Endothelial cell of umbilical vein (primary cell): ENCODE data around the gene FUT3. TPM values are rescaled to one million over a fixed set of nuclear protein-coding genes. Genes with fewer than 3 reads are reported as not detected.

Source experiments
- BruUV-seq: library from RNA; stranded (reverse); fragments of 400-500 nt; replicated peaks from 2 replicates; lab custom pipeline; 2021; lab: Mats Ljungman, UMichigan
- CTCF ChIA-PET: fragments of 300-600, 350-600 bp; sonication (Branson Sonifier 250); formaldehyde crosslinking; loops from one replicate; lab custom pipeline; 2021; ENCODE audit warnings: antibody characterized with exemption, inconsistent platforms; lab: Charles Lee
- POLR2A ChIA-PET: fragments of 300-600, 350-600 bp; sonication (Branson Sonifier 250); formaldehyde crosslinking; loops from one replicate; lab custom pipeline; 2021; ENCODE audit warnings: antibody characterized with exemption, inconsistent platforms; lab: Charles Lee
- DNase-seq: peaks from one replicate; pipeline ENCODE4 v3.0.0-alpha.2; 2011; ENCODE audit warnings: low read depth, low spot score
- FAIRE-seq: peaks from 2 replicates; lab custom pipeline; 2011; peaks lifted over from hg19 to GRCh38; lab: Jason Lieb, UNC
- H2AFZ ChIP-seq: 2 replicates; pipeline ENCODE4 v1.6.0; 2012; ENCODE audit warnings: low read depth, low read length, control low read depth, inconsistent platforms
- H3K27ac ChIP-seq: 2 replicates; pipeline ENCODE4 v1.5.1; 2011; ENCODE audit warnings: low read depth, mild to moderate bottlenecking, control low read depth, low read length, moderate library complexity; ENCODE audit not compliant: insufficient read depth
- H3K27me3 ChIP-seq, 2 experiments: 2 replicates each; pipeline versions ENCODE4 v1.6.0 to v1.6.1; 2011; ENCODE audit warnings: low read length in 2 of 2, mixed read lengths in 1 of 2; ENCODE audit not compliant: control insufficient read depth in 2 of 2, insufficient read depth in 2 of 2
- H3K36me3 ChIP-seq, 2 experiments: 2 replicates in 1 of 2; 3 replicates in 1 of 2; pipeline ENCODE4 v1.5.1; 2011; ENCODE audit warnings: low read length in 2 of 2, mild to moderate bottlenecking in 1 of 2, moderate library complexity in 1 of 2; ENCODE audit not compliant: control insufficient read depth in 2 of 2, insufficient read depth in 2 of 2; ENCODE audit errors: extremely low read depth in 1 of 2
- H3K4me1 ChIP-seq: 3 replicates; pipeline ENCODE4 v1.5.1; 2011; ENCODE audit warnings: mild to moderate bottlenecking, low read length; ENCODE audit not compliant: control insufficient read depth, insufficient read depth; ENCODE audit errors: extremely low read depth
- H3K4me2 ChIP-seq: 2 replicates; pipeline ENCODE4 v1.6.1; 2011; ENCODE audit warnings: low read length, control low read depth, mixed read lengths; ENCODE audit not compliant: insufficient read depth
- H3K4me3 ChIP-seq, 3 experiments: fragments of 200-600 bp in 1 of 3; sonication (generic), shearing (Covaris generic) in 1 of 3; replicated peaks in 1 of 3; 2 replicates each; pipeline ENCODE4 v1.5.1; 2011 to 2016; ENCODE audit warnings: control low read depth in 3 of 3, low read length in 3 of 3, mild to moderate bottlenecking in 2 of 3, inconsistent platforms in 1 of 3, low read depth in 1 of 3, moderate library complexity in 1 of 3; ENCODE audit not compliant: insufficient read depth in 1 of 3
- H3K79me2 ChIP-seq: 2 replicates; pipeline ENCODE4 v1.6.0; 2012; ENCODE audit warnings: low read length, inconsistent platforms; ENCODE audit not compliant: control insufficient read depth, insufficient read depth
- H3K9ac ChIP-seq: replicated peaks from 2 replicates; pipeline ENCODE3; 2011; ENCODE audit warnings: low read length, control low read depth; ENCODE audit not compliant: insufficient read depth; ENCODE audit errors: extremely low read depth
- H3K9me1 ChIP-seq: replicated peaks from 3 replicates; pipeline ENCODE4 v1.6.0; 2011; ENCODE audit warnings: mild to moderate bottlenecking, low read length; ENCODE audit not compliant: control insufficient read depth, insufficient read depth; ENCODE audit errors: extremely low read depth
- H3K9me3 ChIP-seq: replicated peaks from 2 replicates; pipeline ENCODE4 v1.5.1; 2012; ENCODE audit warnings: low read length, inconsistent platforms; ENCODE audit not compliant: control insufficient read depth, insufficient read depth
- H4K20me1 ChIP-seq: replicated peaks from 2 replicates; pipeline ENCODE3; 2011; ENCODE audit warnings: mild to moderate bottlenecking, low read length; ENCODE audit not compliant: control insufficient read depth, insufficient read depth; ENCODE audit errors: extremely low read depth
- EZH2 ChIP-seq: IDR thresholded peaks from 2 replicates; pipeline ENCODE4 v1.6.1; 2012; ENCODE audit warnings: borderline replicate concordance, low read depth, mild to moderate bottlenecking, moderate library complexity, low read length, inconsistent platforms; ENCODE audit not compliant: severe bottlenecking
- FOS ChIP-seq: IDR thresholded peaks from 2 replicates; pipeline ENCODE4 v1.6.1; 2011; ENCODE audit warnings: mild to moderate bottlenecking, low read length, moderate library complexity, borderline replicate concordance; ENCODE audit not compliant: insufficient read depth
- GATA2 ChIP-seq: IDR thresholded peaks from 2 replicates; pipeline ENCODE4 v1.7.0; 2011; ENCODE audit warnings: low read depth, mild to moderate bottlenecking, moderate library complexity, mixed read lengths, low read length; ENCODE audit not compliant: insufficient read length, insufficient read depth
- JUN ChIP-seq: IDR thresholded peaks from 2 replicates; pipeline ENCODE4 v1.6.1; 2011; ENCODE audit warnings: borderline replicate concordance, low read depth; ENCODE audit not compliant: insufficient read length, insufficient read depth
- MYC ChIP-seq: IDR thresholded peaks from one replicate; pipeline ENCODE4 v1.6.1; 2011; ENCODE audit warnings: mild to moderate bottlenecking, low read depth, low read length
- POLR2A ChIP-seq: IDR thresholded peaks from 2 replicates; pipeline ENCODE4 v1.6.1; 2012; ENCODE audit warnings: low read depth, mild to moderate bottlenecking, control low read depth, low read length
- POLR2AphosphoS5 ChIP-seq: IDR thresholded peaks from 2 replicates; pipeline ENCODE4 v1.6.1; 2012; ENCODE audit warnings: low read depth, mild to moderate bottlenecking, control low read depth, low read length, moderate library complexity; ENCODE audit not compliant: insufficient read depth
- dilution Hi-C: fragments of 300-500 bp; cut with MboI; formaldehyde crosslinking; loops from one replicate; pipeline ENCODE4 v1.15.0; 2019; ENCODE audit warnings: low sequenced_read_pairs; ENCODE audit not compliant: extremely low pct_ligation_motif_present
- intact Hi-C: fragments of 100-400 bp; cut with micrococcal nuclease; formaldehyde crosslinking; loops from one replicate; pipeline ENCODE4 v1.10.0; 2022
- polyA plus RNA-seq, 4 experiments: library from polyadenylated mRNA; depleted of rRNA in 3 of 4; stranded (reverse) in 3 of 4; unstranded in 1 of 4; fragments of >200 nt; gene quantifications; 2 replicates each; pipeline versions ENCODE4 v1.2.1 to v1.2.3, GENCODE V29; 2011 to 2012; ENCODE audit warnings: missing spikeins in 1 of 4
- total RNA-seq: library from RNA; stranded (reverse); gene quantifications from 2 replicates; pipeline ENCODE4 v1.2.3, GENCODE V29; 2021
- TF ChIP-seq, protein P1 (sequence below), 2 donors: IDR thresholded peaks; 1 replicate in 1 of 2; 2 replicates in 1 of 2; pipeline ENCODE4 v1.5.1; 2011; ENCODE audit warnings: low read length in 2 of 2, mild to moderate bottlenecking in 2 of 2, moderate library complexity in 2 of 2, control low read depth in 1 of 2, inconsistent platforms in 1 of 2, low read depth in 1 of 2; ENCODE audit not compliant: insufficient read depth in 1 of 2; ENCODE audit errors: extremely low read depth in 1 of 2
- TF ChIP-seq, protein P2 (sequence below): IDR thresholded peaks from 2 replicates; pipeline ENCODE4 v1.6.1; 2011; ENCODE audit not compliant: insufficient read depth, insufficient read length

The FUT3 gene
- total and polyA plus RNA-seq, 2 donors (not counting 3 experiments of a cell fraction or from before 2014, with no cell fraction given): not detected

DNA sequence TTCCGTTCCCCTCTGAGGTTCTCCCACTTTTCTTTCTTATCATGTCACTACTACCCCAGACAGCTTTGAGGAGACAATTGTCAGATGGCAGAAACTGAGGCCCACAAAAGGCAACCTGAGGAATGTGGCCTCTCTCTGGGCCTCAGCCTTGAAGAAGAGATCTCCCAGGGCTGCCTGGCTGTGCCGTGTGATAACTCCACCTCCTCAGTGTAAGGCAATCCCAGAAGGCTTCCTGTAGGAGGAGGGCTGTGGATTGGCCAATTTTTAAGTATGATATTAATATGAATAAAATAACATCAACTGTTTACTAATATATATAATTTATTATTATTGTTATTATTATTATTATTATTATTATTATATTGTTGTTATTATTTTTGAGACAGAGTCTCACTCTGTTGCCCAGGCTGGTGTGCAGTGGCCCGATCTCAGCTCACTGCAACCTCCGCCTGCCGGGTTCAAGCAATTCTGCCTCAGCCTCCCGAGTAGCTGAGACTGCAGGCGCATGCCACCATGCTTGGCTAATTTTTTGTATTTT lies 55.8 kb downstream of the FUT3 start:
- H4K20me1 ChIP-seq: no peaks in the 10 kb centered on the region
- H2AFZ ChIP-seq: no peak overlapping the region
- H3K79me2 ChIP-seq: no peaks in the 10 kb centered on the region
- no peak overlapping the region for H3K9ac ChIP-seq
- no peak for FAIRE-seq
- TF ChIP-seq FOS (no peak), JUN (no peak), POLR2A (no peak), EZH2 (no peak), POLR2AphosphoS5 (no peak), MYC (no peak), GATA2 (no peak)
- TF ChIP-seq, protein P1, sequence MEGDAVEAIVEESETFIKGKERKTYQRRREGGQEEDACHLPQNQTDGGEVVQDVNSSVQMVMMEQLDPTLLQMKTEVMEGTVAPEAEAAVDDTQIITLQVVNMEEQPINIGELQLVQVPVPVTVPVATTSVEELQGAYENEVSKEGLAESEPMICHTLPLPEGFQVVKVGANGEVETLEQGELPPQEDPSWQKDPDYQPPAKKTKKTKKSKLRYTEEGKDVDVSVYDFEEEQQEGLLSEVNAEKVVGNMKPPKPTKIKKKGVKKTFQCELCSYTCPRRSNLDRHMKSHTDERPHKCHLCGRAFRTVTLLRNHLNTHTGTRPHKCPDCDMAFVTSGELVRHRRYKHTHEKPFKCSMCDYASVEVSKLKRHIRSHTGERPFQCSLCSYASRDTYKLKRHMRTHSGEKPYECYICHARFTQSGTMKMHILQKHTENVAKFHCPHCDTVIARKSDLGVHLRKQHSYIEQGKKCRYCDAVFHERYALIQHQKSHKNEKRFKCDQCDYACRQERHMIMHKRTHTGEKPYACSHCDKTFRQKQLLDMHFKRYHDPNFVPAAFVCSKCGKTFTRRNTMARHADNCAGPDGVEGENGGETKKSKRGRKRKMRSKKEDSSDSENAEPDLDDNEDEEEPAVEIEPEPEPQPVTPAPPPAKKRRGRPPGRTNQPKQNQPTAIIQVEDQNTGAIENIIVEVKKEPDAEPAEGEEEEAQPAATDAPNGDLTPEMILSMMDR (IDR thresholded peaks at IDR 0.05; ENCODE audit: extremely low read depth in 1 of 2, insufficient read depth in 1 of 2, low read depth in 1 of 2, low read length in 2 of 2): no peak
- TF ChIP-seq, protein P2, sequence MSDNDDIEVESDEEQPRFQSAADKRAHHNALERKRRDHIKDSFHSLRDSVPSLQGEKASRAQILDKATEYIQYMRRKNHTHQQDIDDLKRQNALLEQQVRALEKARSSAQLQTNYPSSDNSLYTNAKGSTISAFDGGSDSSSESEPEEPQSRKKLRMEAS: no peak
- no peaks in the 10 kb centered on the region for H3K4me1 ChIP-seq
- intact Hi-C loops (no loop called here), dilution Hi-C loops (no loop called here)
- H3K27ac ChIP-seq: no peak overlapping the region
- no peak overlapping the region for H3K4me2 ChIP-seq
- POLR2A ChIA-PET: no interaction called here
- no peak for DNase-seq
- no peaks in the 10 kb centered on the region for H3K27me3 ChIP-seq
- no peaks in the 10 kb centered on the region for H3K9me1 ChIP-seq
- BruUV-seq: no TSS peak
- H3K36me3 ChIP-seq: no peaks in the 10 kb centered on the region
- no peak overlapping the region for H3K4me3 ChIP-seq
- no peaks in the 10 kb centered on the region for H3K9me3 ChIP-seq
- CTCF ChIA-PET: interaction anchor here (1.0 to 2.3 kb wide), 3 partner anchors 9 to 106 kb away, joined by 5 to 7 read pairs (median 6); partner anchors contain the start of gene RPL36
